Activated gamma-delta T cell treated with Interleukin-2 at 50 U/mL for 16 hours (primary cell): ENCODE results near the gene POLR3GL.
A peak's percentile ranks its signal among the peaks of the same experiment; 100 is the strongest.

Source experiments
- DNase-seq: peaks from one replicate; pipeline ENCODE4 v3.0.0-alpha.2; 2020

Gene POLR3GL

GRCh38 chr1:145977486-145978470 lies 13.3 kb downstream of the POLR3GL start:
- peak; percentile 72 for DNase-seq

GRCh38 chr1:145978471-145978853 lies 14.0 kb downstream of the POLR3GL start:
- no peak for DNase-seq

DNA sequence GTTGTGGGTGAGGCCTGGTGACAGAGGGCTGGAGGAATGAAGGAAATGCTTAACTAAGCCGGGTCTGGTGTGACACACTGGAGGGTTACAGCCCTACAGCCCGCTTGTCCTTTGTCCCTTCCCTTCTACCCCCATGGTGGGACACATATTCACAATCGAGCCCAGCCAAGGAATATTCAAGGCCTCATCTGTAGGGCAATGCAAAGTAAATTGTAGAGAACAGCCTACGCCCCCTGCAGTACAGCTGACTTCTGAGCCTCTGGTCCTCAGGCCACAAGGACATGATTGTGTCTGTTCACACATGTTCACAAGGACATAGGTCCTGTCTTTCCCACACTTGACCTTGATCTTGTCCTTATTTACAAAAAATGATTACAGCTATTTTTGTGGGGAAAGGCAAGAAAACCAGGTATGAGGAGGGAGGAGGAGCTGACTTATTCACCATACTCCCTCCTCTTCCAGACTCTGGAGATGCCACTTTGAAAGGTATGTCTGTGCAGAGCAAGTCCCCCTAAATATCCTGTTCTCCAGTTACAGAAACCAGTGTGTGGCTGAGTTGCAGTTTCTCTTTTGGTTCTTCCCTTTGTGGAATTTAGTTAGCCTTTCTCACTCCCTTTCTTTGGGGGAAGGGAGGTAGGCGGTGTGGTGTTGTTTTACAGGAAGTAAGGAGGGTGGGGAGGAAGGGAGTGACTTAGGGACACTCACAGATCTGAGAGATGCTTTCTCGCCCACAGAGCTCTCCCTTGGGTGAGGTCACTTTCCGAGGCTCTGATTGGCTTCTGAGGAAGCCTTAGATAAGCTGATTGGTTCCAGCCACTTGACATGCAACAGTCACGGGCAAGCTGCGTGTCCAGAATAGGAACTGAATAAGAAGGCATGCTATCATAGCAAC lies 14.6 kb downstream of the POLR3GL start:
- DNase-seq = peak; percentile 67

- no peak for DNase-seq
Observed at GRCh38 chr1:145979746-145980456, 15.4 kb downstream of the POLR3GL start.

DNA sequence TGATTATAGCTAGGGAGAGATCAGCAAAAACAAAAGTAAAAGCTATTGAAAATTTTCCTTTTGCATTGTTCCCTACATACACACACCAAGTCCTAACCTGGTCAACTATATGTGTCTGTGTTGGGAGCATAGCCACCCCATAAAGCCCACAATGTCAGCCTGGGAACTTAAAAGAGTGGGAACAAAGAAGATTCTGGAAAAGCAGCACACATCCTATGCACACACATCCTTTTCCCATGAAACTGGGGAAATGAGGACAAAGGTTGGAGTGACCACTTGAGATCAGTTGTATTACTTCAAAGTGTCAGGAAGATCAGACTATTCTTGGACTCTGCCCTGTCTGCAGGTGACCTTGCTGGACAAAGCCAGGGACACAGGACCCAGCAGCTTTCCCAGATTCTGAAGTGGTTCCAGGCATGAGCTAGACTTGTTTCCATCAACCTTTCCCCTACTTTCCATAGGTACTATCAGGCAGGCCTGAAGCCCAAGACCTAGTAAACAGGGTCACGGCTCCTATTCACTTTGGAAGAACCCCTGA lies 16.0 kb downstream of the POLR3GL start:
- DNase-seq = no peak

DNA sequence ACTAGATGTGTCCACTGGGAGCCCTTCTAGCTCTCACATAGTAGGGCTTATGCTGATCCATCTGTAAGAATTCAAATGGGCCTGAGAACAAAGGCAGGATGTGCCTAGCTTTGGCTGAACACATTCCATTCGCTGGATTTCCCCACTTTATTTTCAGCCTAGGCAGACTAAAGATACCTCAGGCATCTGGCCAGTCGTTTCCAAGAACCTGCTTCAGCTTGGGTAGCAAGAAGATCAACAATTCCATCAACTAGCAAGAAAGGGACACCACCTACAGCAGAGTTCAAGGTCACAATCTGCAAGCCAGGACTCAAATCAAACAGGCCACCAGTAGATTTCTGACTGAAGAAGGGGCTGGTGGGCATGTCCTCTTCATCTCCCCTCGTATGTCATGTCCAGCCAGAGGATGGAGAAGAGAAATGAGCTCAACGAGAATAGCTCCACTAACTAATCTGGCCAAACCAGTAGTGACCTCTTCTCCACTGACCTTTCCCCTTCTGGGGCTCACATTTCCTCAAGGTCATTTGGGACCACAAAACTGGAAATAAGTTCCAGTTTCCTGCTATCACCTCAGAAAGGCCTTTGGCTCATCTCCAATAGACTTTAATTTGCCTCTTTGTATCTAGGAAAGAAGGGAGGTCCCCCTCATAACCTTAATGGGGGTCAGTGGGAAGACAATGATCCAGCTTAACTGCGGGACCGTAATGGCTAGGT lies 17.7 kb downstream of the POLR3GL start:
- no peak for DNase-seq

GRCh38 chr1:145983206-145983675 lies 18.8 kb downstream of the POLR3GL start:
- DNase-seq = no peak

DNA sequence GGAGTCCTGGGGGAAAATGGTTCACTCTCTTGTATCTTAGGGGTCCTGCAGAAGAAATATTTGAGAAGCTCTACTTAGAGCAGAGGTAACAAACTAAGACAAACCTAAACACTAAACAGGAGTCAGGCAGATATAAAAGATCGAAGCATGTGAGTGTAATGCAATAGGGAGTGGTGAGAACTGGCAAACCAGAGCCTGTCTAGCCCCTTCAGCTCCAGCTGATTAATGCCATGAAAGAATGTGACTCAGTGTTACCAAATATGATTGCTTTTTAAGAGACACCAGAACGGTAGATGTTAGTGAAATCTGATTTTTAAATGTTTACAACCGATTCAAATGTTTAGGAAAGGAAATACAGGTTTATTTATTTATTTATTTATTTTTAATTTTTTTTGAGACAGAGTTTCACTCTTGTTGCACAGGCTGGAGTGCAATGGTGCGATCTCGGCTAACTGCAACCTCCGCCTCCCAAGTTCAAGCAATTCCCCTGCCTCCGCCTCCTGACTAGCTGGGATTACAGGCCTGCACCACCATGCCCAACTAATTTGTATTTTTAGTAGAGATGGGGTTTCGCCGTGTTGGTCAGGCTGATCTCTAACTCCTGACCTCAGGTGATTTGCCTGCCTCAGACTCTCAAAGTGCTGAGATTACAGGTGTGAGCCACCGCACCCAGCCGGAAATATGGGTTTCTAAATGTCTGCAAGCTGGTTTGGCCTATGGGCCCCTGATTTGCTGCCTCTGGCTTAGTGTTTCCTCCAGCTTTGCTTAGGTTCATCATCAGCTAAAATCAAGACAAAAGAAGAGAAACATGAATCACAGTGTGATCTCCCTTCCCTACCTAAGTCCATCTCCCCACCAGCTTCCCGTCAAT lies 19.7 kb downstream of the POLR3GL start:
- no peak for DNase-seq

DNA sequence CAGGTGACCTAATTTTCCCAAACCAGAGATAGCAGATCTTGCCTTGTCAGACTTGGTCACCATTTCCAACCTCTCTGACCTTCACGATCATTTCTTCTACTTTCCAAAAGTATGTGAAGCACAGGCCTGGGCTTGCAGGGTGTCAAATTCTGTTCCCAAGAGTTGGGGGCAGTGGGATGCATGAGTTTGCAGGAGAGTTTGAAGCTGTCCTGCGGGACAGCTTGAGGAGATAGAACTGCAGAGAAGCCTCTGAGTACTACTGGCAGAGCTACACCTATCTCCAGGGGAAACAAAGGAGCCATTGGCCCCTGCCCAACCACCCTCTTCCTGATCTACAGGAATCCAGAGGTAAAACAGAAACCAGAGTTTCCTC lies 20.6 kb downstream of the POLR3GL start:
- no peak for DNase-seq

GRCh38 chr1:145985502-145986439 lies 21.3 kb downstream of the POLR3GL start:
- DNase-seq = no peak

DNA sequence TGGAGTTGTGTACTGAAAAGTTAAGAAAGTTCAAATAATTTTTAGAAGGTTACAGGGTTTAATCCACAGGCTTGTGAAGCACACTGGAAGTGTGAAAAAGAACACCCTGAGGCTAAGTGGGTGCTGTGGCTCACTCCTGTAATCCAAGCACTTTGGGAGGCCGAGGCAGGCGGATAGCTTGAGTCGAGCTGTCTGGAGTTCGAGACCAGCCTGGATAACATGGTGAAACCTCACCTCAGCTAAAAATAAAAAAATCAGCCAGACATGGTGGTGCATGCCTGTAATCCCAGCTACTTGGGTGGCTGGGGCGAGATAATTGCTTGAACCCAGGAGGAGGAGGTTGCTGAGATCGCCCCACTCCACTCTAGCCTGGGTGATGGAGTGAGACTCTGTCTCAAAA lies 22.1 kb downstream of the POLR3GL start:
- no peak for DNase-seq

DNA sequence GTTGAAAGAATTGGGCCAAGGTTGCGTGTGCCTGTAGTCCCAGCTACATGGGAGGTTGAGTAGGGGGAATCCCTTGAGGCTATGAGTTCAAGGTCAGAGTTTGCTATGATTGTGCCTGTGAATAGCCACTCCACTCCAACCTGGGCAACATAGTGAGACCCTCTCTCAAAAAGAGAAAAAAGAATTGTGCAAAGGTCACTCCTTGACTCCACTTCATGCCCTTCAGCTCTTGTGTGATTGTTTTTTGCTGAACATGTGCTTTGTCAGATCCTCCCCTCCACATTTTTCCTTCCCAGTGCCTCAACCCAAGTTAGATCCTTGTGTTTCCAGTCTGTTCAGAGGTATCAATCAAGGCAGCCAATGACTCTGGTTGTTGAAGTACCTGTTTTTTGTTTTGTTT lies 23.4 kb downstream of the POLR3GL start:
- DNase-seq = no peak

GRCh38 chr1:145988773-145989172 lies 24.3 kb downstream of the POLR3GL start:
- DNase-seq = no peak

GRCh38 chr1:145990249-145990855 lies 25.9 kb downstream of the POLR3GL start:
- DNase-seq = no peak

DNA sequence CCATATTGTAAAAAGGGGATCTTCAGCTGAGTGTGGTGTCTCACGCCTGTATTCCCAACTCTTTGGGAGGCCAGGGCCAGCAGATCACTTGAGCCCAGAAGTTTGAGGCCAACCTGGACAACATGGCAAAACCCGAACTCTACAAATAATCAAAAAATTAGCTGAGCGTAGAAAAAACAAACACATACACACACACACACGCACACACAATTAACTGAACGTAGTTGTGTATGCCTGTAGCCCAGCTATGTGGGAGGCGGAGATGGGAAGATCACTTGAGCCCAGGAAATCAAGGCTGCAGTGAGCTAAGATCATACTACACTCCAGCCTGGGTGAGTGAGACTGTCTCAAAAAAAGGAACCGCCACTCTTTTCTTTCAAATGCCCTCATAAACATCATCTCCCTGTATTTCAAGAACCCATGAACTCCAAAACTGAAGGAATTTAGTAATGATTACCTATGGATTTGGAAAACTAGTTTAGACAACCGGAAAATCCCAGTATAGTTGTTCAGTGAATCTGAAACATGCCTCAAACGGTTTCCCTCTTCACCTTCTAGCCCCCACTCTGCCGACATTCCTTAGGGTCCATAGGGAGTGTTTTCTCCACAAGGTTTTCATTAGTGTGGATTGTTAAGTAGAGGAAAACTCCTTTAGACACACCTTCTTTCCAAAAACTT lies 27.4 kb downstream of the POLR3GL start:
- DNase-seq = no peak

DNA sequence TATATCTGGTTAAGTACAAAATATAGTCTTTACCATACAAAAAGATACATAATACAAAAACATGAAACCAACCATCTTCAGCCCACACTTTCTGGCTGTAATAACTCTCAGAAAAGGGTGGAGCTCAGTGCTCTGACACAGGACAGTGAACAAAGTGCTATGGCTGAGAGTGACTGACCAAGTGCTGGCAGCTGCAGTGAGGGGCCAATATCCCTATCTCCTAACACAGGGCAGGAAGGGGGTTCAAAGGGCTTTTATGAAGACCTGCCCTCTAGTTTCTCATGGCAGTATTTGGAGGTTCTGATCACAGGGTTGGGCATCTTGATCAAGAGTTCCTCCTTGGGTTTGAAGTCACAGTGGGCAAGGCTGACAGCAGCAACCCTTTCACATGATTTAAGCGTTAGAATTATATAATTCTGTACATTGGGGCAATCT lies 28.0 kb downstream of the POLR3GL start:
- DNase-seq = no peak

DNA sequence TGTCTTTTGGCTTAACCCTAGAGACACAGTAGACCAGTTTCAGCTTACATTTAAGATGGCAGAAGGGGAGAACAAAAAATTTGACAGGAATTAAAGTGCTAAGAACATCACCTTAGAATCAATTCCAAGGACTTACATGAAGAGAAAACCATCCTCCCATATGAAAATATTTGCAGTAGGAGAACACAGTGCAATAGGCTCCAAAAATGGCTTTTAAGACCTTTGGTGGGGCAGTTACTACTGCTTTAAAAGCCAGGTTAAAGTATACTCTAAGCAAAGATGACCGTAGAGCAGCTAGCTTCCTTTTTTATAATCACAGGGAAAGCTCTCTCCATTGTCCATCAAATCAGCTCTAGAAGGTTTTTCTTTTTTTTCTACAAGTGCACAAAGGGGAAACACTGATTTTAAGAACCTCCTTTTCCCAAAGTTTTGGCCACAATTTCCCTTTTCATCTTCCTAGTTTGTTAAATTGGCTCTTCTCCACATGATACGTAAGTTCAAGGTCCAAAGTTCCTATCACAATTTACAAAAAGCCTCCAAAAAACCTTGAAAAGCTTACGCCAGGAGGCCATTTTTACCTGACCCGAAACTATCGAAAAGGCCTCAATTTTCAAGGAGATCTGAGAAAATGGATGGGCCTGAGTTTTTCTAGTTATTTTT lies 28.6 kb downstream of the POLR3GL start:
- no peak for DNase-seq
